Effector memory CD4-positive, alpha-beta T cell (primary cell): Measurements from ENCODE around the gene ARHGAP10.

ENCODE experiments used
- DNase-seq, 3 donors: peaks; one replicate each; pipeline ENCODE4 v3.0.0-alpha.2; 2020
- H3K27ac ChIP-seq: 2 replicates; pipeline ENCODE4 v1.7.0; 2013; ENCODE audit warnings: mild to moderate bottlenecking, low read length, moderate library complexity; ENCODE audit not compliant: insufficient read depth, poor library complexity, severe bottlenecking
- H3K27me3 ChIP-seq: replicated peaks from 2 replicates; pipeline ENCODE4 v1.7.0; 2013; ENCODE audit warnings: mild to moderate bottlenecking, low read length; ENCODE audit not compliant: insufficient read depth, control insufficient read depth, poor library complexity, severe bottlenecking
- H3K36me3 ChIP-seq: 2 replicates; pipeline ENCODE4 v1.7.0; 2013; ENCODE audit warnings: mild to moderate bottlenecking, low read length, moderate library complexity; ENCODE audit not compliant: control insufficient read depth, insufficient read depth
- H3K4me1 ChIP-seq: 2 replicates; pipeline ENCODE4 v1.7.0; 2013; ENCODE audit warnings: low read length, mild to moderate bottlenecking; ENCODE audit not compliant: control insufficient read depth, insufficient read depth, poor library complexity, severe bottlenecking
- H3K4me3 ChIP-seq: 2 replicates; pipeline ENCODE4 v1.7.0; 2013; ENCODE audit warnings: low read length, low read depth, mild to moderate bottlenecking; ENCODE audit not compliant: insufficient read depth, poor library complexity, severe bottlenecking
- H3K9me3 ChIP-seq: 2 replicates; pipeline ENCODE4 v1.7.0; 2013; ENCODE audit warnings: mild to moderate bottlenecking, low read length, moderate library complexity; ENCODE audit not compliant: control insufficient read depth

ARHGAP10 gene

DNA sequence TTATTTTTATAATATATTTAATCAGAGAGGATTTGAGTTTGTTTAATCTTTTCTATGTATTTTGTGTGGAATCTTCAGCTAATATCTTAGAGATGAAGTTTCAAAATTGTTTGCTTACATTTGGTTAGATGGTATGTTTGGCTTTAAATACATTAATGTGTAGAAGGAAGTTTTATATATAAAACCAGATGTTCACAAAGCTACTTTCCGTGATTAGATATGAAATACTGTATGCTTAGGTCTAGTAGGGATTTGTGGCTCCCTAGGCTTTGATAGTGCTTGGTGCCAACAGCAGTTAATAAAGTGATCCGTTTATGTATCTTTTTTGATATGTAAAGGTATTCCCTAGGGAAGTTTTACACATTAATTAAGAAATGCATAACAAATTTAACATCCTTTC lies 223.0 kb downstream of the ARHGAP10 start:
- no peak overlapping the region for H3K4me3 ChIP-seq
- no peaks in the 10 kb centered on the region for H3K9me3 ChIP-seq
- no peak overlapping the region for H3K27ac ChIP-seq
- no peaks in the 10 kb centered on the region for H3K36me3 ChIP-seq
- no peak for DNase-seq
- no peaks in the 10 kb centered on the region for H3K27me3 ChIP-seq
- no peaks in the 10 kb centered on the region for H3K4me1 ChIP-seq

- H3K27ac ChIP-seq, result no peak overlapping the region
- no peaks in the 10 kb centered on the region for H3K4me1 ChIP-seq
- no peak overlapping the region for H3K4me3 ChIP-seq
- H3K36me3 ChIP-seq, result no peaks in the 10 kb centered on the region
- no peaks in the 10 kb centered on the region for H3K9me3 ChIP-seq
- H3K27me3 ChIP-seq, result no peaks in the 10 kb centered on the region
- DNase-seq, result no peak
Observed at GRCh38 chr4:147955827-147956558, 224.1 kb downstream of the ARHGAP10 start.

- Histone ChIP-seq H3K27me3 (no peaks in the 10 kb centered on the region), H3K9me3 (no peaks in the 10 kb centered on the region), H3K27ac (no peak overlapping the region), H3K4me3 (no peak overlapping the region), H3K4me1 (no peaks in the 10 kb centered on the region), H3K36me3 (no peaks in the 10 kb centered on the region)
- DNase-seq, result no peak
Observed at GRCh38 chr4:147957446-147957845, 225.6 kb downstream of the ARHGAP10 start.

DNA sequence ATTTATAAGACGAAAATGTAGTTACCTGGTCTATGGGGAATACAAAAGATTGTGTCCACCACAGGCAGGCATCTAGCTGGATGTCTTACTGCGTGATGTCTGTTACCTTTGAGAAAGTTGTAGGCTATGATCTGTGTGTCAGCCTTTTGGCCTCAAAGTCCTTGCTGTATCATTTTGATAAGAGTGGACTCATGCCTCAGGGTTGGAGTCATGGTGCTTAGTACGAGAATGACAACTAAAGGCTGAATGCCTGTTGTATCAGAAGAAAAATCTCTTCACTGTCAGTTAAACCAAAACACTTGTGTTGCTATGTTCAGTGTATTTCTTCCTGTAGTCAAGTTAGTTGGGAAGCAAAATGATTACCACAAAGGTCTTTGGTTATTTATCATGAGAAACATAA lies 226.2 kb downstream of the ARHGAP10 start:
- DNase-seq, result no peak
- Histone ChIP-seq H3K4me1 (no peaks in the 10 kb centered on the region), H3K27me3 (no peaks in the 10 kb centered on the region), H3K36me3 (no peaks in the 10 kb centered on the region), H3K9me3 (no peaks in the 10 kb centered on the region), H3K27ac (no peak overlapping the region), H3K4me3 (no peak overlapping the region)

- no peaks in the 10 kb centered on the region for H3K4me1 ChIP-seq
- no peak overlapping the region for H3K27ac ChIP-seq
- no peaks in the 10 kb centered on the region for H3K36me3 ChIP-seq
- no peaks in the 10 kb centered on the region for H3K9me3 ChIP-seq
- H3K4me3 ChIP-seq, result no peak overlapping the region
- H3K27me3 ChIP-seq, result no peaks in the 10 kb centered on the region
- no peak for DNase-seq
Observed at GRCh38 chr4:147958489-147959065, 226.7 kb downstream of the ARHGAP10 start.

DNA sequence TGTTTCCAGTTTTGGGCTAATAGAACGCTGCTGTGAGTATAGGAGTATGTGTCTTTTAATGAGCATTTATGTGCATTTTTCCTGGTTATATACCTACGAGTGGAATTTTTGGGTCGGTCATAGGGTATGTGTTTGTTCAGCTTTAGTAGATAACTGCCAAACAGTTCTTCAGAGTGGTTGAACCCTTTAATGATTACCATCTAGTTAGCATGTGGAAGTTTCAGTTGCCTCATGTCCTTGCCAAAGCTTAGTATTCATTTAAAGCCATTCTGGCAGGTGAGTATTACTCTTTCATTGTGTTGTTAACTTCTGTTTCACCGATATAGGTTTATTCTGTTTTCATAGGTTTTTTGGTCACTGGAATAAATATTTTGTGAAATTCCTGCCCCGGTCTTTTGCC lies 229.1 kb downstream of the ARHGAP10 start:
- H3K4me3 ChIP-seq, result no peak overlapping the region
- H3K4me1 ChIP-seq, result no peaks in the 10 kb centered on the region
- H3K27ac ChIP-seq, result no peak overlapping the region
- no peaks in the 10 kb centered on the region for H3K9me3 ChIP-seq
- no peaks in the 10 kb centered on the region for H3K27me3 ChIP-seq
- no peak for DNase-seq
- no peaks in the 10 kb centered on the region for H3K36me3 ChIP-seq

DNA sequence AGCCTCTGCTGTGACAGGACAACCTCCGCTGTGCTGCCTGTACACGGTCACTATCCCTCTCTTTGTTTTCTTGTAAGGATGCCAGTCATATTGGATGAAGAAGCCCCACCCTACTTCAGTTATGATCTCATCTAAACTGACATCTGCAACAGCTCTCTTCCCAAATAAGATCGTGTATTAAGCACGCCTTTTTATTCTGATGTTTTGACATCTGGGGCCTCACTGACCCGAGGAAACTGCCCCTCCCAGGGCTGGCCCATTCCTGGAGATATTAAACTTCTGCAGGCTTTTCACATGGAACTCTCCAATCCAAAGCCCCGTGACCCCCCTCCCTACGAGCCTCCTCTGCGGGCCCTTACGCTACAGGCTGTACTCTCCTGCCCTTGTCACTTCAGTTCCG lies 232.0 kb downstream of the ARHGAP10 start:
- no peak for DNase-seq
- Histone ChIP-seq H3K27me3 (no peaks in the 10 kb centered on the region), H3K4me1 (no peaks in the 10 kb centered on the region), H3K27ac (no peak overlapping the region), H3K4me3 (no peak overlapping the region), H3K9me3 (no peaks in the 10 kb centered on the region), H3K36me3 (no peaks in the 10 kb centered on the region)

DNA sequence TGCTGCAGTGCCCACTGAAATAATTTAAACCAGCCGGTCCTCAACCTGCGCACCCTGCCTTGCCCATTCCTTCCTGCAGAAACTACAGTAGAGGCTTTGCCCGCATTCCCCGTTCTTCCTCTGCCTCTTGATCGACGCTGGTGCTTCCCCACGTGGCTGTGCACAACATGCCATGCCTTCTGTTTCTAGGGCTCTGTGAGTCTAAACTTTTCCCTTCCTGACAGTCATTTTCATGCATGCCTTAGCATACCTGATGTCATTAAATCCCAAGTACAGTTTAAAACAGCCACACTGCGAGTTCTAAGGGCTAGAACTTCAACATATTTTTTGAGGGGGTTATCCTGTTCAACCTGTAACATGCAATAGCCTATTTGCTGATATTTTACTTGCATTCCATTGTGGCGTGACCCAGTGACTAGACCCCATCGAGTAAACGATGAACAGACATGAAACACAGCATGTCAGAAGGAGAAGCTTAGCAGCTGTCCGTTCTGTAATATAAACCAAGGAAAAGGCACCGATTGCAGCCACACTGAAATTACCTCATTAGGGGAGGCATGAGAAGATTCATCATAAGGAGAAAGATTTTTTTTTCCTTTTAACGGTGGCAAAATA lies 232.5 kb downstream of the ARHGAP10 start:
- no peaks in the 10 kb centered on the region for H3K36me3 ChIP-seq
- no peak for DNase-seq
- H3K4me1 ChIP-seq, result no peaks in the 10 kb centered on the region
- H3K27ac ChIP-seq, result no peak overlapping the region
- H3K9me3 ChIP-seq, result no peaks in the 10 kb centered on the region
- no peaks in the 10 kb centered on the region for H3K27me3 ChIP-seq
- no peak overlapping the region for H3K4me3 ChIP-seq

DNA sequence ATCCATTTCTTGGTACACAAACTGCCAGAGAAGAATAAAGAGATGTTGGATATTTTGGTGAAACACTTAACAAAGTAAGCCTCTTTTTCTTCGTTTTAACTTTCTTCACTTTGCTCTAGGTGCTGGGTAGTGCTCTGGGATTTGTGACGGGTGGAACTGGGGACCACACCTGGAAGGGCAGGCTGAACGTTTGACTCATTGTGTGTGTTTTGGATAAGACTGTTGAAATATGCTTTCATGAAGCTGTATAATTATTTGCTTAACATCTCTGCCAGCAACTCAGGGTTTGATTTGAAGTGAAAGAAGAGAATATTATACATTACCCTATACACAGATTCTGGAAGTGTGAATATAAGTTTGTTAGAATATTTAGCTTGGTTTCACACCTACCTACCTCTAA lies 233.2 kb downstream of the ARHGAP10 start:
- no peak overlapping the region for H3K27ac ChIP-seq
- H3K9me3 ChIP-seq, result no peaks in the 10 kb centered on the region
- H3K36me3 ChIP-seq, result no peaks in the 10 kb centered on the region
- no peak overlapping the region for H3K4me3 ChIP-seq
- H3K4me1 ChIP-seq, result no peaks in the 10 kb centered on the region
- no peak for DNase-seq
- H3K27me3 ChIP-seq, result no peaks in the 10 kb centered on the region

- Histone ChIP-seq H3K4me1 (no peaks in the 10 kb centered on the region), H3K27ac (no peak overlapping the region), H3K9me3 (no peaks in the 10 kb centered on the region), H3K27me3 (no peaks in the 10 kb centered on the region), H3K4me3 (no peak overlapping the region), H3K36me3 (no peaks in the 10 kb centered on the region)
- no peak for DNase-seq
Observed at GRCh38 chr4:147965873-147966272, 234.0 kb downstream of the ARHGAP10 start.
